GM18951 (cell line): ENCODE results near the gene ARHGEF38.

Experiments used
- POLR2A ChIP-seq: IDR thresholded peaks from 4 replicates; pipeline ENCODE4 v1.6.1; 2011; ENCODE audit warnings: mild to moderate bottlenecking; ENCODE audit not compliant: insufficient read length, insufficient read depth; ENCODE audit errors: extremely low read depth
- in situ Hi-C: fragments of 300-500 bp; cut with MboI; formaldehyde crosslinking; loops from one replicate; pipeline ENCODE4 v1.12.0; 2022; ENCODE audit warnings: low sequenced_read_pairs, mixed read lengths, inconsistent platforms; ENCODE audit not compliant: unreplicated experiment

The ARHGEF38 gene

GRCh38 chr4:105551965-105552746, at the start of gene ARHGEF38:
Gene ARHGEF38, plus strand, starts transcription at chr4:105552620. Its CDS starts 146 bp downstream, at chr4:105552766.
- in situ Hi-C loops: no loop called here
- no peak for TF ChIP-seq POLR2A

GRCh38 chr4:105503484-105503883, 48.9 kb upstream of the ARHGEF38 start:
- in situ Hi-C loops: loop anchor here (25.0 kb wide), 1 partner anchor 209 kb away; the partner anchor contains the start of genes GSTCD and INTS12
- no peak for TF ChIP-seq POLR2A

GRCh38 chr4:105504744-105505143, 47.7 kb upstream of the ARHGEF38 start:
- in situ Hi-C loops: loop anchor here (25.0 kb wide), 1 partner anchor 208 kb away; the partner anchor contains the start of genes GSTCD and INTS12
- TF ChIP-seq POLR2A: no peak

- in situ Hi-C loops: loop anchor here (25.0 kb wide), 1 partner anchor 203 kb away; the partner anchor contains the start of genes GSTCD and INTS12
- TF ChIP-seq POLR2A: no peak
Measured at GRCh38 chr4:105509291-105509690, 43.1 kb upstream of the ARHGEF38 start.

GRCh38 chr4:105509714-105510113, 42.7 kb upstream of the ARHGEF38 start:
- in situ Hi-C loops: loop anchor here (25.0 kb wide), 1 partner anchor 203 kb away; the partner anchor contains the start of genes GSTCD and INTS12
- no peak for TF ChIP-seq POLR2A

GRCh38 chr4:105510245-105510644, 42.2 kb upstream of the ARHGEF38 start:
- no peak for TF ChIP-seq POLR2A
- in situ Hi-C loops: loop anchor here (25.0 kb wide), 1 partner anchor 202 kb away; the partner anchor contains the start of genes GSTCD and INTS12

GRCh38 chr4:105520819-105521790, 31.3 kb upstream of the ARHGEF38 start:
- in situ Hi-C loops: loop anchor here (25.0 kb wide), 1 partner anchor 191 kb away; the partner anchor contains the start of genes GSTCD and INTS12
- no peak for TF ChIP-seq POLR2A

GRCh38 chr4:105526656-105527055, 25.8 kb upstream of the ARHGEF38 start:
- in situ Hi-C loops: no loop called here
- no peak for TF ChIP-seq POLR2A

GRCh38 chr4:105527081-105527480, 25.3 kb upstream of the ARHGEF38 start:
- in situ Hi-C loops: no loop called here
- no peak for TF ChIP-seq POLR2A

GRCh38 chr4:105536601-105537000, 15.8 kb upstream of the ARHGEF38 start:
- TF ChIP-seq POLR2A: no peak
- in situ Hi-C loops: no loop called here

GRCh38 chr4:105541420-105541819, 11.0 kb upstream of the ARHGEF38 start:
- in situ Hi-C loops: no loop called here
- no peak for TF ChIP-seq POLR2A

GRCh38 chr4:105542039-105542438, 10.4 kb upstream of the ARHGEF38 start:
- in situ Hi-C loops: no loop called here

GRCh38 chr4:105543346-105543745, 9.1 kb upstream of the ARHGEF38 start:
- TF ChIP-seq POLR2A: no peak
- in situ Hi-C loops: no loop called here

More at GRCh38 chr4:105542039-105542438, 10.4 kb upstream of the ARHGEF38 start:
- TF ChIP-seq POLR2A: no peak
